Measurements from ENCODE around the gene NOBOX.

- TF ChIP-seq CTCF (IDR thresholded peaks at IDR 0.05; ENCODE audit: poor library complexity, severe bottlenecking) = no peak
- TF ChIP-seq POLR2AphosphoS5 (IDR thresholded peaks at IDR 0.05) = no peak
- no peak for TF ChIP-seq EZH2 (IDR thresholded peaks at IDR 0.05; ENCODE audit: borderline replicate concordance, insufficient read depth, low read length, poor library complexity, severe bottlenecking)
- no peak for TF ChIP-seq REST (IDR thresholded peaks at IDR 0.05; ENCODE audit: borderline replicate concordance)
- TF ChIP-seq SMC3 (conservative IDR thresholded peaks at IDR 0.05; ENCODE audit: poor library complexity) = no peak
- TF ChIP-seq EP300 (conservative IDR thresholded peaks at IDR 0.05; ENCODE audit: poor library complexity, severe bottlenecking) = no peak
- TF ChIP-seq MXI1 (conservative IDR thresholded peaks at IDR 0.05; ENCODE audit: poor library complexity, severe bottlenecking) = no peak
- no peak for TF ChIP-seq TAF1 (IDR thresholded peaks at IDR 0.05; ENCODE audit: low read depth)
Observed at GRCh38 chr7:144401490-144401889, 2.0 kb downstream of the NOBOX start.
